Central memory CD8-positive, alpha-beta T cell (primary cell): ENCODE results near the gene ZFP3.
"Not testable (repeated sequence)": the region's sequence is repeated elsewhere in the genome, so short reads cannot be mapped to it uniquely, and the experiment has no call there.

Experiments used
- ATAC-seq: fragments of 150-1000 bp; cut with Tn5 transposase; replicated peaks from 2 replicates; pipeline ENCODE4 v1.10.0; 2022; ENCODE audit warnings: mild to moderate bottlenecking, moderate FRiP score, moderate number of reproducible peaks; ENCODE audit not compliant: poor library complexity, severe bottlenecking; ENCODE audit errors: extremely low read depth
- DNase-seq, 2 donors: peaks; one replicate each; pipeline ENCODE4 v3.0.0; 2021; ENCODE audit warnings: low spot score in 2 of 2
- H3K27ac Mint-ChIP-seq: one replicate; pipeline ENCODE4 v1.8.0; 2022; ENCODE audit warnings: low read depth, mild to moderate bottlenecking, moderate library complexity, mixed read lengths
- H3K27me3 Mint-ChIP-seq: one replicate; pipeline ENCODE4 v1.8.0; 2022; ENCODE audit warnings: mixed read lengths
- H3K36me3 Mint-ChIP-seq: one replicate; pipeline ENCODE4 v1.8.0; 2022; ENCODE audit warnings: mild to moderate bottlenecking, moderate library complexity, mixed read lengths; ENCODE audit not compliant: insufficient read depth
- H3K4me1 Mint-ChIP-seq: one replicate; pipeline ENCODE4 v1.8.0; 2022; ENCODE audit warnings: mixed read lengths
- H3K4me3 Mint-ChIP-seq: one replicate; pipeline ENCODE4 v1.8.0; 2022; ENCODE audit warnings: mild to moderate bottlenecking, moderate library complexity, mixed read lengths
- H3K9me3 Mint-ChIP-seq: one replicate; pipeline ENCODE4 v1.8.0; 2022; ENCODE audit warnings: mixed read lengths

ZFP3 gene

GRCh38 chr17:5096731-5097100 lies 18.4 kb downstream of the ZFP3 start:
- H3K27me3 Mint-ChIP-seq = no peaks in the 10 kb centered on the region
- no peaks in the 10 kb centered on the region for H3K36me3 Mint-ChIP-seq
- no peak overlapping the region for H3K27ac Mint-ChIP-seq
- H3K4me1 Mint-ChIP-seq = no peaks in the 10 kb centered on the region
- peak overlapping the region; percentile 55 for H3K4me3 Mint-ChIP-seq
- H3K9me3 Mint-ChIP-seq = peaks cover 14% of the 10 kb centered on the region
- ATAC-seq = no peak
- no peak for DNase-seq

- DNase-seq = no peak
- Mint-ChIP-seq H3K27me3 (no peaks in the 10 kb centered on the region), H3K27ac (no peak overlapping the region), H3K36me3 (no peaks in the 10 kb centered on the region), H3K9me3 (peaks cover 14% of the 10 kb centered on the region), H3K4me3 (peak overlapping the region; percentile 55), H3K4me1 (no peaks in the 10 kb centered on the region)
- no peak for ATAC-seq
Observed at GRCh38 chr17:5097101-5097834, 19.0 kb downstream of the ZFP3 start.

- no peaks in the 10 kb centered on the region for H3K4me1 Mint-ChIP-seq
- H3K27ac Mint-ChIP-seq = no peak overlapping the region
- H3K4me3 Mint-ChIP-seq = no peak overlapping the region
- H3K27me3 Mint-ChIP-seq = no peaks in the 10 kb centered on the region
- ATAC-seq (no peak), DNase-seq (no peak)
- peaks cover 9% of the 10 kb centered on the region for H3K9me3 Mint-ChIP-seq
- no peaks in the 10 kb centered on the region for H3K36me3 Mint-ChIP-seq
Observed at GRCh38 chr17:5099271-5099670, 21.0 kb downstream of the ZFP3 start.

GRCh38 chr17:5100832-5101231 lies 22.6 kb downstream of the ZFP3 start:
- no peaks in the 10 kb centered on the region for H3K27me3 Mint-ChIP-seq
- DNase-seq = no peak
- no peaks in the 10 kb centered on the region for H3K4me1 Mint-ChIP-seq
- peaks cover under 1% of the 10 kb centered on the region for H3K9me3 Mint-ChIP-seq
- H3K4me3 Mint-ChIP-seq = no peak overlapping the region
- ATAC-seq = no peak
- peaks cover 4% of the 10 kb centered on the region for H3K36me3 Mint-ChIP-seq
- no peak overlapping the region for H3K27ac Mint-ChIP-seq

- Mint-ChIP-seq H3K4me1 (peaks cover 27% of the 10 kb centered on the region), H3K36me3 (peaks cover 24% of the 10 kb centered on the region), H3K27ac (peak overlapping the region; percentile 33), H3K9me3 (no peaks in the 10 kb centered on the region), H3K27me3 (peaks cover 17% of the 10 kb centered on the region), H3K4me3 (peak overlapping the region; percentile 82)
- DNase-seq (no peak), ATAC-seq (no peak)
Observed at GRCh38 chr17:5110816-5111215, 32.5 kb downstream of the ZFP3 start.

GRCh38 chr17:5111402-5112204 lies 33.3 kb downstream of the ZFP3 start, which contains the start of gene ZNF232:
Gene ZNF232 (minus strand): TSS chr17:5111878. CDS start chr17:5111822, 56 bp downstream.
- H3K27ac Mint-ChIP-seq = peak within 1 kb of the TSS; percentile 33
- no peaks in the 10 kb centered on the region for H3K9me3 Mint-ChIP-seq
- peaks cover 23% of the 10 kb centered on the region for H3K36me3 Mint-ChIP-seq
- DNase-seq (peak; percentile 75 to 80), ATAC-seq (peak; percentile 85)
- peaks cover 23% of the 10 kb centered on the region for H3K27me3 Mint-ChIP-seq
- H3K4me1 Mint-ChIP-seq = peaks cover 27% of the 10 kb centered on the region
- peak within 1 kb of the TSS; percentile 82 for H3K4me3 Mint-ChIP-seq

- Mint-ChIP-seq H3K4me1 (peaks cover 10% of the 10 kb centered on the region), H3K27ac (no peak within 1 kb of the TSS), H3K36me3 (peaks cover 8% of the 10 kb centered on the region), H3K9me3 (no peaks in the 10 kb centered on the region), H3K27me3 (peaks cover 56% of the 10 kb centered on the region), H3K4me3 (no peak within 1 kb of the TSS)
- DNase-seq (no peak), ATAC-seq (no peak)
Observed at GRCh38 chr17:5115673-5116651, 37.7 kb downstream of the ZFP3 start, which contains the start of gene USP6. Gene USP6 (plus strand): TSS chr17:5116032. CDS start chr17:5130368, 14,336 bp downstream.

GRCh38 chr17:5118219-5118618 lies 40.0 kb downstream of the ZFP3 start:
- H3K4me3 Mint-ChIP-seq = no peak overlapping the region
- no peaks in the 10 kb centered on the region for H3K4me1 Mint-ChIP-seq
- DNase-seq = no peak
- H3K9me3 Mint-ChIP-seq = no peaks in the 10 kb centered on the region
- ATAC-seq = no peak
- peaks cover 72% of the 10 kb centered on the region for H3K27me3 Mint-ChIP-seq
- peaks cover 3% of the 10 kb centered on the region for H3K36me3 Mint-ChIP-seq
- H3K27ac Mint-ChIP-seq = no peak overlapping the region

GRCh38 chr17:5120036-5120435 lies 41.8 kb downstream of the ZFP3 start:
- Mint-ChIP-seq H3K27ac (no peak overlapping the region), H3K4me3 (no peak overlapping the region), H3K4me1 (no peaks in the 10 kb centered on the region), H3K36me3 (peaks cover 2% of the 10 kb centered on the region), H3K9me3 (no peaks in the 10 kb centered on the region), H3K27me3 (peaks cover 74% of the 10 kb centered on the region)
- DNase-seq = no peak
- no peak for ATAC-seq

- H3K27me3 Mint-ChIP-seq = peaks cover 68% of the 10 kb centered on the region
- H3K4me1 Mint-ChIP-seq, DNase-seq, ATAC-seq, H3K27ac Mint-ChIP-seq, H3K36me3 Mint-ChIP-seq, H3K9me3 Mint-ChIP-seq, H3K4me3 Mint-ChIP-seq: not testable (repeated sequence)
Observed at GRCh38 chr17:5120436-5121185, 42.3 kb downstream of the ZFP3 start.

- H3K9me3 Mint-ChIP-seq = no peaks in the 10 kb centered on the region
- no peaks in the 10 kb centered on the region for H3K4me1 Mint-ChIP-seq
- peaks cover 2% of the 10 kb centered on the region for H3K36me3 Mint-ChIP-seq
- H3K4me3 Mint-ChIP-seq = peak overlapping the region; percentile 8
- no peak for DNase-seq
- ATAC-seq = no peak
- no peak overlapping the region for H3K27ac Mint-ChIP-seq
- peaks cover 72% of the 10 kb centered on the region for H3K27me3 Mint-ChIP-seq
Observed at GRCh38 chr17:5121186-5121841, 43.0 kb downstream of the ZFP3 start.
